Body of pancreas (tissue), 4 donors: Measurements from ENCODE around the gene C7orf33. TPM values are rescaled to one million over a fixed set of nuclear protein-coding genes. Genes with fewer than 3 reads are reported as not detected.

Experiments used
- ATAC-seq: fragments of 150-250 bp; one replicate; pipeline ENCODE4 v1.9.1; 2016
- DNase-seq, 4 donors: peaks; one replicate each; pipeline ENCODE4 v3.0.0-alpha.2; 2019
- H3K27ac ChIP-seq, 4 donors: fragments of 200-600 bp; sonication (generic); 1 replicate in 3 of 4; 2 replicates in 1 of 4; pipeline versions ENCODE4 v1.5.1 to v1.6.1; 2016 to 2019; ENCODE audit warnings: mild to moderate bottlenecking in 1 of 4, mixed read lengths in 1 of 4, moderate library complexity in 1 of 4
- H3K27me3 ChIP-seq, 2 donors: fragments of 200-600 bp; sonication (generic); one replicate each; pipeline ENCODE4 v1.6.0; 2016; ENCODE audit warnings: mild to moderate bottlenecking in 1 of 2
- H3K36me3 ChIP-seq, 2 donors: fragments of 200-600 bp; sonication (generic); replicated peaks in 1 of 2; 2 replicates each; pipeline ENCODE4 v1.5.1; 2016; ENCODE audit warnings: low read depth in 2 of 2; ENCODE audit not compliant: insufficient read depth in 1 of 2
- H3K4me1 ChIP-seq: fragments of 200-600 bp; sonication (generic); one replicate; pipeline ENCODE4 v1.6.0; 2016
- H3K4me3 ChIP-seq, 2 donors: fragments of 200-600 bp; sonication (generic); 1 replicate in 1 of 2; 2 replicates in 1 of 2; pipeline ENCODE4 v1.5.1; 2016 to 2019
- H3K9me3 ChIP-seq, 3 donors: fragments of 200-600 bp; sonication (generic); 1 replicate in 2 of 3; 2 replicates in 1 of 3; pipeline ENCODE4 v1.5.1; 2016
- POLR2A ChIP-seq, 3 donors: fragments of 450-650 bp; IDR thresholded peaks; one replicate each; pipeline ENCODE4 v1.6.1; 2016; ENCODE audit warnings: antibody characterized with exemption in 3 of 3, mild to moderate bottlenecking in 2 of 3
- WGBS, 2 donors: methylation state at CpG; one replicate each; pipeline ENCODE4 v1.1.5; 2017; 5-methylcytosine and 5-hydroxymethylcytosine counted together
- intact Hi-C: fragments of 100-400 bp; cut with DNase I; formaldehyde crosslinking; loops from one replicate; pipeline ENCODE4 v1.15.1; 2023
- total RNA-seq, 2 donors: library from RNA; depleted of rRNA; stranded (reverse); fragments of >200 nt; gene quantifications; one replicate each; pipeline ENCODE4 v1.1.0, GENCODE V29; 2016
- TF ChIP-seq, protein P1 (sequence below), 7 experiments: fragments of 450-650 bp in 4 of 7; fragments of 200-600 bp in 3 of 7; sonication (generic) in 3 of 7; IDR thresholded peaks; one replicate each; pipeline ENCODE4 v1.5.1; 2016 to 2019; ENCODE audit warnings: antibody characterized with exemption in 7 of 7

C7orf33 gene
- total RNA-seq, 2 donors from 2014 or later = not detected

DNA sequence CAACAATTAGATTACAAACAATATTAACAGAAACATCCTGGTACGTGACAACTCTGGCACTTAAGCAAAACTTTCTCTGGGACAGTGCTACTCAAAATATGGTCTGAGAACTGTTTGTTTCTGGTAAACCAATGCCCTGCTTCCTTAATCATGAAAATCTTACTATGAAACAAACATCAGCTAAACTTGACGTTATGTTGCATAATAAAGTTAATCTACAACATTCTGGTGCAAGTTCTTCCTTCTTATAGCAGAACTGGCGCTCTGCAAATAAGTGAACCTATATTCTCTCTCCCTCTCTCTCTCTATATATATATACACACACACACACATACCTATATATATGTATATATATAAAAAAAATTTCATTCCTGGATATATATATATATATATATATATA is 7.8 kb downstream of the C7orf33 start:
- H3K4me1 ChIP-seq = no peaks in the 10 kb centered on the region
- H3K36me3 ChIP-seq = no peaks in the 10 kb centered on the region
- no peak for DNase-seq
- H3K4me3 ChIP-seq = no peak overlapping the region
- intact Hi-C loops = no loop called here
- H3K27me3 ChIP-seq = no peaks in the 10 kb centered on the region
- TF ChIP-seq, protein P1, sequence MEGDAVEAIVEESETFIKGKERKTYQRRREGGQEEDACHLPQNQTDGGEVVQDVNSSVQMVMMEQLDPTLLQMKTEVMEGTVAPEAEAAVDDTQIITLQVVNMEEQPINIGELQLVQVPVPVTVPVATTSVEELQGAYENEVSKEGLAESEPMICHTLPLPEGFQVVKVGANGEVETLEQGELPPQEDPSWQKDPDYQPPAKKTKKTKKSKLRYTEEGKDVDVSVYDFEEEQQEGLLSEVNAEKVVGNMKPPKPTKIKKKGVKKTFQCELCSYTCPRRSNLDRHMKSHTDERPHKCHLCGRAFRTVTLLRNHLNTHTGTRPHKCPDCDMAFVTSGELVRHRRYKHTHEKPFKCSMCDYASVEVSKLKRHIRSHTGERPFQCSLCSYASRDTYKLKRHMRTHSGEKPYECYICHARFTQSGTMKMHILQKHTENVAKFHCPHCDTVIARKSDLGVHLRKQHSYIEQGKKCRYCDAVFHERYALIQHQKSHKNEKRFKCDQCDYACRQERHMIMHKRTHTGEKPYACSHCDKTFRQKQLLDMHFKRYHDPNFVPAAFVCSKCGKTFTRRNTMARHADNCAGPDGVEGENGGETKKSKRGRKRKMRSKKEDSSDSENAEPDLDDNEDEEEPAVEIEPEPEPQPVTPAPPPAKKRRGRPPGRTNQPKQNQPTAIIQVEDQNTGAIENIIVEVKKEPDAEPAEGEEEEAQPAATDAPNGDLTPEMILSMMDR (IDR thresholded peaks at IDR 0.05) = no peak
- TF ChIP-seq POLR2A (IDR thresholded peaks at IDR 0.05) = no peak
- no peak for ATAC-seq
- H3K27ac ChIP-seq = no peak overlapping the region
- H3K9me3 ChIP-seq = no peaks in the 10 kb centered on the region
- WGBS, 2 donors = 50 to 52% methylated on average over 3 of the region's 3 CpGs

DNA sequence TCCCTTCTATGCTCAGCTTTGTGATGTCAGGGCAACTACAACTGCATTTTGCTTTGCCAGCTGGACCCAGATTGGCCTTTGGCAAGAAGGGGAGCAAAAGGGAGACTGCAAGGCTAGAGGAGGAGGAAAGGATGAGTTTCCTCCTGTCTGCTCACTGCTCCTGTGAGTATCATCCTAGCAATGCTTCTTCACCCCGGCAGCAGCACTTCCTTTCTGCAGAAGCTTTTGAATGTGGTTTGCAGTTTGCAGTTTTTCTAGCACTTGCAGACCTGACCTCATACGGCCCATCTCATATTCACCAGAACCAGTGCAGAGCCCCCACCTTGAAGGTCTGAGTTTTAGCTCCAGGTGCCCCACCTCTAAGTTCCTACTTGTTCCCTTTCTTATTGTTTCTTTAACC is 14.8 kb downstream of the C7orf33 start:
- DNase-seq (no peak), ATAC-seq (no peak)
- no peaks in the 10 kb centered on the region for H3K4me1 ChIP-seq
- TF ChIP-seq POLR2A (IDR thresholded peaks at IDR 0.05) = no peak
- TF ChIP-seq, protein P1 (IDR thresholded peaks at IDR 0.05) = no peak
- intact Hi-C loops = no loop called here
- H3K9me3 ChIP-seq = no peaks in the 10 kb centered on the region
- no peaks in the 10 kb centered on the region for H3K36me3 ChIP-seq
- H3K27ac ChIP-seq = no peak overlapping the region
- H3K4me3 ChIP-seq = no peak overlapping the region
- 67 to 79% methylated on average over 2 of the region's 2 CpGs for WGBS, 2 donors
- no peaks in the 10 kb centered on the region for H3K27me3 ChIP-seq

DNA sequence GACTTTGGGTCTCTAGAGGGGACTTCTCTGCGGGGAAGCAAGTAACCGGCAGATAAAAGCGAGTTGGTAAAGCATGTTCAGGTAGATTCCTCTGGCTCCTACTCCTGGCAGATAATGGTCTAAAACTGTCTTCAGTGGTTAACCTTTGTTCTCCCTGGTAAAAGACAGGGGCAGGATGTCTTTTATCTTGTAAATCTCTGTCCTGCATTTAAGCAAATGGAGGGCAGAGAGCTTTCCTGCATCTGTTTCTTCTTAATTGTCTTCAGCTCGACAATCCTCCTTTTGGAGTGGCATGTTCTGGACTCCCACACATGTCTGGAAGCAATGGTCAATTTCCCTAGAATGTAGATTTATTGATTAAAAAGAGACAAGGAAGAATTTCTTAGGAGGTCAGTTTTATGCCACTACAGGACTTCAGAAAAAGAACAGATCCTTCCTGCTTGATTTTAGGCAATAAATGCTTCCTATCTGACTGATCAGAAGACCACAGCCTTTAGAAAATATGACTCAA is 16.6 kb downstream of the C7orf33 start:
- TF ChIP-seq POLR2A (IDR thresholded peaks at IDR 0.05) = no peak
- TF ChIP-seq, protein P1 (IDR thresholded peaks at IDR 0.05) = no peak
- ATAC-seq = no peak
- 17 to 31% methylated on average over 4 of the region's 4 CpGs for WGBS, 2 donors
- no peak for DNase-seq
- Histone ChIP-seq H3K9me3 (no peaks in the 10 kb centered on the region), H3K4me1 (no peaks in the 10 kb centered on the region), H3K4me3 (no peak overlapping the region), H3K36me3 (no peaks in the 10 kb centered on the region), H3K27ac (no peak overlapping the region), H3K27me3 (no peaks in the 10 kb centered on the region)
- intact Hi-C loops = no loop called here

DNA sequence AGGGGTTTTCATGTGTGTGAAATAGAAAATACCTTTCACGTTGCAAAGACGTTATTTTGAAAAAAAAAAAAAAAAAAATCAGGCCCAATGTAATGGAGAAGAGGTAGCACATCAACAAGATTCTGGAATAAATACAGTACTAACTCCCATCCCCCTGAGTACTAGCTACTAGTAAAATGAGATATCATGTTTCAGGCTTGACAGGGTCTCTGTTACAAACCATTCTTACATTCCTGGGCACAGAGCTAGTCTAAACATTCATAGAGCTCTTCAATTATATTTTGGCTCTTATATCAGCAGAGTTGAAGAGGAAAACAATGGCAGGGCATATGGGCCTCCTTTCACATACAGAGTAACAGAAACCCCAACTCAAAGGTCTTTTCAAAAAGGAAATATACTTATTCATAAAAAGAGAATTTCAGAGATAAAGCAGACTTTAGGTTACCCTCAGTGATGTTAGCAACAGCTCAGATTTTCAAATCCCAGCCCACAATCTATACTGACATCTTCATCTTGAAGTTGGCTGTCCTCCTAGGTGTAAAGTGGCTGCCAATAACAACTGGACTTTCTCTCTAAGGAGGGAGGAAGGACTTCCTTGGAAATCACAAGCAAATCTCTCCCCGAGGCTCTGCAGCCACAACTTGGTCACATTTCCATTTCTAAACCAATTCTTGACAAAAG is 18.6 kb downstream of the C7orf33 start:
- Histone ChIP-seq H3K27me3 (no peaks in the 10 kb centered on the region), H3K4me3 (no peak overlapping the region), H3K27ac (no peak overlapping the region), H3K36me3 (no peaks in the 10 kb centered on the region), H3K9me3 (no peaks in the 10 kb centered on the region), H3K4me1 (no peaks in the 10 kb centered on the region)
- WGBS, 2 donors = 67 to 71% methylated on average over 3 of the region's 3 CpGs
- TF ChIP-seq, protein P1 (IDR thresholded peaks at IDR 0.05) = no peak
- TF ChIP-seq POLR2A (IDR thresholded peaks at IDR 0.05) = no peak
- DNase-seq = no peak
- intact Hi-C loops = no loop called here
- ATAC-seq = no peak

DNA sequence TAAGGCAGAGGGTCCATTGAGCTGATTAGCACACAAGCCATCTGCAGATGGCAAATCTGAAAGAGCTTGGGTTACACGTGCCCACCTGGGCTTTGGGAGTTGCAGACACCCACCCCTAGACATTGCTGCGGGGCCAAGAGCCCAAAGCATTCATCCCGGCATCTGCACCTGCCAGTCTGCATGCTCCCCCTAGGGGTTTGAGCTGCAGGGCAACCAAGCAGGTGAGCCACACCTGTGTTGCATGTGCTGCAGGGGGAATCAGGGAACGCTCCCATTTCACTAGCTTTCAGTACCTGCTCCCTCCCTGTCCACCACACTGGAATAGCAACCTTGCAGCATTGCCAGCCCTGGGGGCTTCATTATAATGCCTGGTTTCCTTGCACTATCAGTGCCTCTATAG is 21.1 kb downstream of the C7orf33 start:
- Histone ChIP-seq H3K4me1 (no peaks in the 10 kb centered on the region), H3K27me3 (no peaks in the 10 kb centered on the region), H3K27ac (no peak overlapping the region), H3K4me3 (no peak overlapping the region), H3K9me3 (no peaks in the 10 kb centered on the region), H3K36me3 (no peaks in the 10 kb centered on the region)
- intact Hi-C loops = no loop called here
- WGBS, 2 donors = 23 to 32% methylated on average over 4 of the region's 4 CpGs
- no peak for ATAC-seq
- DNase-seq = no peak
- TF ChIP-seq POLR2A (IDR thresholded peaks at IDR 0.05) = no peak
- TF ChIP-seq, protein P1 (IDR thresholded peaks at IDR 0.05) = no peak
